ENCODE data around the gene PDE4B.

DNA sequence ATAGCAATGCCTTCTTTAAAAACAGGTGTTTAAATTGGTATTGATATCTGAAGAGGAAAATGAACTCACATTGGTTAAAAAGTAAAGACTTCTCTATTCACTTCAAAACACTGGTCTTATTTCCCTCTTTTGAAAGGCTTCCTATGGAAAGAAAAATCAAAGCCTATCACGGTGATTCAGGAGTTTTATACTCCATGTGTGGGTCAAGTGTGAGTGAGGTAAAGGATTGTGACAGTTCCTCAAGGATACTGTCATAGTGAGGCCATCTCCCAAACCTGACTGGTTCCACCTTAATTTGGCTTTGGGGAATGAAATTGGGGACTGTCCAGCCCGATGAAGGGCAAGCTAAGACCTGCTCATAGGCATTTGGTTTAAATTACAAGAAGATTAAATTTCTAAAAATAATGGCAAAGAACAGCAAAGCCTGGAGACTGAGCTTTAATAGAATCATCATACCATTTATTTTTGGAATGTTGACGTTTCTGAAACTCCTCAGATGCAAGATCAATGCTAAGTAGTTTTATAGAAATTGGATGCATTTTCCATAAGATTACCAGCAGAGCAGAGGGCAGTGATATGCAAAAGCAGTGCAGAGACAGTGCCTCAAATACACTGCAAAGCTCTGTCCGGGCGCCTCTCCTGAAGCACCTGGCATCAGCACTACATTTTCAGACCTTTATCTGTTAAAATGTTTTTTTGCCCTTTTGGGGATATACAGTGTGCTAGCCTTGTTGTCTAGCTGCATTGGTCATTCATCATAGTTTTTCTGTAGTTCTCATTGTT, 439.2 kb downstream of the PDE4B start:
- TF ChIP-seq, protein P1, sequence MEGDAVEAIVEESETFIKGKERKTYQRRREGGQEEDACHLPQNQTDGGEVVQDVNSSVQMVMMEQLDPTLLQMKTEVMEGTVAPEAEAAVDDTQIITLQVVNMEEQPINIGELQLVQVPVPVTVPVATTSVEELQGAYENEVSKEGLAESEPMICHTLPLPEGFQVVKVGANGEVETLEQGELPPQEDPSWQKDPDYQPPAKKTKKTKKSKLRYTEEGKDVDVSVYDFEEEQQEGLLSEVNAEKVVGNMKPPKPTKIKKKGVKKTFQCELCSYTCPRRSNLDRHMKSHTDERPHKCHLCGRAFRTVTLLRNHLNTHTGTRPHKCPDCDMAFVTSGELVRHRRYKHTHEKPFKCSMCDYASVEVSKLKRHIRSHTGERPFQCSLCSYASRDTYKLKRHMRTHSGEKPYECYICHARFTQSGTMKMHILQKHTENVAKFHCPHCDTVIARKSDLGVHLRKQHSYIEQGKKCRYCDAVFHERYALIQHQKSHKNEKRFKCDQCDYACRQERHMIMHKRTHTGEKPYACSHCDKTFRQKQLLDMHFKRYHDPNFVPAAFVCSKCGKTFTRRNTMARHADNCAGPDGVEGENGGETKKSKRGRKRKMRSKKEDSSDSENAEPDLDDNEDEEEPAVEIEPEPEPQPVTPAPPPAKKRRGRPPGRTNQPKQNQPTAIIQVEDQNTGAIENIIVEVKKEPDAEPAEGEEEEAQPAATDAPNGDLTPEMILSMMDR (IDR thresholded peaks at IDR 0.05): no peak
- TF ChIP-seq POLR2AphosphoS5 (IDR thresholded peaks at IDR 0.05) (no peak), EP300 (IDR thresholded peaks at IDR 0.05) (no peak), POLR2A (IDR thresholded peaks at IDR 0.05; ENCODE audit: low read depth) (no peak)

Data from esophagus muscularis mucosa (tissue), 4 donors.